Pancreas (tissue), 10 donors: ENCODE data around the gene SEC16A. TPM values are rescaled to one million over a fixed set of nuclear protein-coding genes. Genes with fewer than 3 reads are reported as not detected.

ENCODE experiments used
- ATAC-seq, 4 donors: fragments of 200-7000 bp; cut with Tn5 transposase; one replicate each; pipeline versions ENCODE4 v1.8.0 to v1.9.1; 2020; ENCODE audit warnings: mild to moderate bottlenecking in 4 of 4, moderate library complexity in 4 of 4
- DNase-seq, 6 donors: peaks; one replicate each; pipeline ENCODE4 v3.0.0-alpha.2; 2020
- FAIRE-seq: peaks from 2 replicates; lab custom pipeline; 2012; peaks lifted over from hg19 to GRCh38; lab: Jason Lieb, UNC
- H3K27ac ChIP-seq, 4 donors: fragments of 200-600 bp; sonication (generic); 1 replicate in 3 of 4; 2 replicates in 1 of 4; pipeline versions ENCODE4 v1.5.0 to v1.8.0; 2020
- H3K27me3 ChIP-seq, 4 donors: fragments of 200-600 bp; one replicate each; pipeline ENCODE4 v1.8.0; 2021
- H3K36me3 ChIP-seq, 3 donors: fragments of 200-600 bp; sonication (generic) in 1 of 3; one replicate each; pipeline versions ENCODE4 v1.5.0 to v1.8.0; 2020 to 2021
- H3K4me1 ChIP-seq, 3 donors: fragments of 200-600 bp; one replicate each; pipeline ENCODE4 v1.8.0; 2021
- H3K4me3 ChIP-seq, 4 donors: fragments of 200-600 bp; sonication (generic) in 2 of 4; one replicate each; pipeline versions ENCODE4 v1.5.0 to v1.8.0; 2020 to 2021
- H3K9me3 ChIP-seq, 4 donors: fragments of 200-600 bp; one replicate each; pipeline ENCODE4 v1.8.0; 2021
- WGBS, 2 donors: extraction: QIAGEN DNeasy Blood & Tissue Kit; methylation state at CpG; one replicate each; pipeline ENCODE4 v1.1.7; 2013; 5-methylcytosine and 5-hydroxymethylcytosine counted together
- intact Hi-C, 3 donors: fragments of 100-400 bp; cut with DNase I; formaldehyde crosslinking; loops; one replicate each; pipeline versions ENCODE4 v1.11.1 to v1.14.2; 2022
- polyA plus RNA-seq, 2 donors: library from polyadenylated mRNA; stranded (reverse); fragments of 200-250 nt; gene quantifications; one replicate each; pipeline ENCODE4 v1.2.3, GENCODE V29; 2013
- total RNA-seq, 6 donors: library from RNA; stranded (reverse); fragmentation: NEBNext Ultra II Directional in 4 of 6; extraction: Animal tissue kit (Norgen Biotek cat#: 25700) in 4 of 6; gene quantifications; one replicate each; pipeline versions ENCODE4 v1.2.1 to v1.2.4, GENCODE V29; 2021 to 2023
- TF ChIP-seq, protein P1 (sequence below), 4 donors: fragments of 200-600 bp; sonication (generic) in 3 of 4; IDR thresholded peaks; one replicate each; pipeline versions ENCODE4 v1.5.0 to v1.8.0; 2021; ENCODE audit warnings: antibody characterized with exemption in 4 of 4
- donor health status: healthy with polysubstance abuse.
- donor health status: DM: no; HTN: no; CAD: no; lungs with moderate emphysema.
- donor health status: DM: no; HTN: no; CAD: no.
- donor health status: control.
- donor health status: control.
- donor health status: Bipolar disorder and iron deficiency.
- donor health status: DM: yes; HTN: yes; CAD: no.
- donor health status: DM: no; HTN: no; CAD: no.
- donor health status: DM: no; HTN: no; CAD: no.
- donor health status: DM: yes; HTN: yes; CAD: no.

Gene SEC16A
- total and polyA plus RNA-seq, 8 donors, result 32.1 to 66.9 (median 40.8) TPM

DNA sequence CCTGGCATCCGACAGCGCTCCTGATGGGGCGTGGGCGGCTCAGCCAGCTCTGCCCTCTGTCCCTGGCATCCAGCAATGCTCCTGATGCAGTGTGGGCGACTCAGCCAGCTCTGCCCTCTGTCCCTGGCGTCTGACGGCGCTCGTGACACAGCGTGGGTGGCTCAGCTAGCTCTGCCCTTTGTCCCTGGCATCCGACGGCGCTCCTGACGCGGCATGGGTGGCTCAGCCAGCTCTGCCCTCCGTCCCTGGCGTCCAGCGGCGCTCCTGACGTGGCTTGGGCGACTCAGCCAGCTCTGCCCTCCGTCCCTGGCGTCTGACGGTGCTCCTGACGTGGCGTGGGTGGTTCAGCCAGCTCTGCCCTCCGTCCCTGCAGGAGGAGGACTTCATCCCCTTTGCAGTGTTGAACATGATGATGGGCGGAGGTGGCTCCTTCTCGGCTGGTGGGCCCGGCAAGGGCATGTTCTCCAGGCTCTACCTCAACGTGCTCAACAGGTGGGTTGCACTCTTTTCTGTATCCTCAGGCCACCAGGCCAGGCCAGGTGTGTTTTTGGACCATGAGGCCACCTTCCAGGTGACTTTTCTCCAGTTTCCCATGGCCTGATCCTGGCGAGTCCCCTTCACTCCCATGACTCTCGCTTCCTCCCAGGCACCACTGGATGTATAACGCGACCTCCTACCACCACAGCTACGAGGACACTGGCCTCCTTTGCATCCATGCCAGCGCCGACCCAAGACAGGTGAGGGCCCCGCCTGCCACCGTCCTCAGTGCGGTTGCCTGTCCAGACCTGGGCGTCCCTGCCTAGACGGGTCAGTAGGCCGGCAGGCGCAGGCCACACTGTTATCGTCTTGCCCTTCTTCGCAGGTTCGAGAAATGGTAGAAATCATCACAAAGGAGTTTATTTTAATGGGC is 64.4 kb downstream of the SEC16A start:
- 92% methylated on average over 48 of the region's 48 CpGs for WGBS, 2 donors
- no peaks in the 10 kb centered on the region for H3K4me1 ChIP-seq
- peaks cover 0 to 87% (median 43%) of the 10 kb centered on the region in 3 donors for H3K36me3 ChIP-seq
- ATAC-seq (no peak), DNase-seq (peak in 2 of 6 donors; percentile 17 to 60), FAIRE-seq (no peak)
- H3K4me3 ChIP-seq, result no peak overlapping the region
- TF ChIP-seq, protein P1, sequence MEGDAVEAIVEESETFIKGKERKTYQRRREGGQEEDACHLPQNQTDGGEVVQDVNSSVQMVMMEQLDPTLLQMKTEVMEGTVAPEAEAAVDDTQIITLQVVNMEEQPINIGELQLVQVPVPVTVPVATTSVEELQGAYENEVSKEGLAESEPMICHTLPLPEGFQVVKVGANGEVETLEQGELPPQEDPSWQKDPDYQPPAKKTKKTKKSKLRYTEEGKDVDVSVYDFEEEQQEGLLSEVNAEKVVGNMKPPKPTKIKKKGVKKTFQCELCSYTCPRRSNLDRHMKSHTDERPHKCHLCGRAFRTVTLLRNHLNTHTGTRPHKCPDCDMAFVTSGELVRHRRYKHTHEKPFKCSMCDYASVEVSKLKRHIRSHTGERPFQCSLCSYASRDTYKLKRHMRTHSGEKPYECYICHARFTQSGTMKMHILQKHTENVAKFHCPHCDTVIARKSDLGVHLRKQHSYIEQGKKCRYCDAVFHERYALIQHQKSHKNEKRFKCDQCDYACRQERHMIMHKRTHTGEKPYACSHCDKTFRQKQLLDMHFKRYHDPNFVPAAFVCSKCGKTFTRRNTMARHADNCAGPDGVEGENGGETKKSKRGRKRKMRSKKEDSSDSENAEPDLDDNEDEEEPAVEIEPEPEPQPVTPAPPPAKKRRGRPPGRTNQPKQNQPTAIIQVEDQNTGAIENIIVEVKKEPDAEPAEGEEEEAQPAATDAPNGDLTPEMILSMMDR (IDR thresholded peaks at IDR 0.05), result no peak
- intact Hi-C loops, result no loop called here
- H3K9me3 ChIP-seq, result no peaks in the 10 kb centered on the region
- no peaks in the 10 kb centered on the region for H3K27me3 ChIP-seq
- no peak overlapping the region for H3K27ac ChIP-seq

DNA sequence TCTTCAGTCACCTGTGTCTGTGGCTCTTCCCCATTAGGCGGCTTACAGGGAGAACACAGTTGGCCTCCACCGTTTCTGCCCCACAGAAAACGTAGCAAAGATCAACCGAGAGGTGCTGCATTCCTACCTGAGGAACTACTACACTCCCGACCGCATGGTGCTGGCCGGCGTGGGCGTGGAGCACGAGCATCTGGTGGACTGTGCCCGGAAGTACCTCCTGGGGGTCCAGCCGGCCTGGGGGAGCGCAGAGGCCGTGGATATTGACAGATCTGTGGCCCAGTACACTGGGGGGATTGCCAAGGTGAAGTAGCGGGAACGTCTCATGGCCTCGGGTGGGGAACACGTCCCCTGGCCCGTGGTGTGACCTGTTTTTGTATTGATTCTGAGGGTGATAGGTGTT is 65.9 kb downstream of the SEC16A start:
- peak in 1 of 6 donors; percentile 35 for DNase-seq
- WGBS, 2 donors, result 88 to 90% methylated on average over 19 of the region's 19 CpGs
- TF ChIP-seq, protein P1 (IDR thresholded peaks at IDR 0.05), result no peak
- Histone ChIP-seq H3K4me1 (peaks cover 0 to under 1% (median 0%) of the 10 kb centered on the region in 3 donors), H3K9me3 (no peaks in the 10 kb centered on the region), H3K36me3 (peaks cover 0 to 73% (median 32%) of the 10 kb centered on the region in 3 donors), H3K27ac (no peak overlapping the region), H3K27me3 (no peaks in the 10 kb centered on the region), H3K4me3 (no peak overlapping the region)
- no peak for FAIRE-seq
- intact Hi-C loops, result no loop called here
- ATAC-seq, result no peak

DNA sequence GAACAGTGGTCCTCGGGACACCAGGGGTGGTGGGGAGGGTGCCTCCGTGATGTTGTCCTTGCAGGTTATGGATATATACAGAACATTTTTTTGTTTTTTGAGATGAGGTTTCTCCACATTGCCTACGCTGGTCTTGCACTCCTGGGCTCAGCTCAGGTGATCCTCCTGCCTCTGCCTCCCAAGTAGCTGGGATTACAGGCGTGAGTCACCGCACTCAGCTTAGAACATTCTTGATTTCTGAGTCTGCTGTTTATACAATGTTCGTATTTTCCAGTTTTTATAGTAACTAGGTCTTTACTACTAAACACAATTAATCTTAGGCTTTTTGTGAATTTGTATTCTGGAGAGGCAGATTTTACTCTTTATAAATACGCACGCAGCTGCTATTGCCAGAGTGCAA is 66.4 kb downstream of the SEC16A start:
- no peak for ATAC-seq

GRCh38 chr9:136412962-136413361 is 69.9 kb downstream of the SEC16A start:
- DNase-seq, result peak in 2 of 6 donors; percentile 53 to 63
- H3K4me1 ChIP-seq, result peaks cover 0 to 15% (median 13%) of the 10 kb centered on the region in 3 donors
- no peak for FAIRE-seq
- H3K36me3 ChIP-seq, result peaks cover 0 to 42% (median 13%) of the 10 kb centered on the region in 3 donors
- no peaks in the 10 kb centered on the region for H3K27me3 ChIP-seq
- 75 to 76% methylated on average over 9 of the region's 9 CpGs for WGBS, 2 donors
- no peak overlapping the region for H3K4me3 ChIP-seq
- intact Hi-C loops, result no loop called here
- no peaks in the 10 kb centered on the region for H3K9me3 ChIP-seq
- no peak overlapping the region for H3K27ac ChIP-seq
- TF ChIP-seq, protein P1 (IDR thresholded peaks at IDR 0.05), result no peak
- no peak for ATAC-seq

More for the DNA sequence above, 66.4 kb downstream of the SEC16A start:
- TF ChIP-seq, protein P1 (IDR thresholded peaks at IDR 0.05), result no peak
- Histone ChIP-seq H3K36me3 (peaks cover 0 to 68% (median 30%) of the 10 kb centered on the region in 3 donors), H3K9me3 (no peaks in the 10 kb centered on the region), H3K27ac (no peak overlapping the region), H3K4me3 (no peak overlapping the region), H3K27me3 (no peaks in the 10 kb centered on the region), H3K4me1 (peaks cover 0 to 5% (median 4%) of the 10 kb centered on the region in 3 donors)
- WGBS, 2 donors, result 95 to 96% methylated on average over 8 of the region's 8 CpGs
- no peak for DNase-seq
- no peak for FAIRE-seq
- intact Hi-C loops, result no loop called here
